NB4 (cell line): ENCODE results near the gene LGALS1.
A peak's percentile ranks its signal among the peaks of the same experiment; 100 is the strongest.

Experiments
- DNase-seq: peaks from one replicate; pipeline ENCODE4 v3.0.0; 2010; ENCODE audit warnings: low read depth
- H3K4me3 ChIP-seq: one replicate; pipeline ENCODE4 v1.5.1; 2011; ENCODE audit warnings: mild to moderate bottlenecking, low read depth, low read length, moderate library complexity
- CTCF ChIP-seq: IDR thresholded peaks from one replicate; pipeline ENCODE4 v1.5.1; 2012; ENCODE audit warnings: low read depth, low read length
- MAX ChIP-seq: IDR thresholded peaks from 2 replicates; pipeline ENCODE4 v1.6.1; 2011; ENCODE audit warnings: low read depth, low read length
- MYC ChIP-seq: IDR thresholded peaks from 2 replicates; pipeline ENCODE4 v1.6.1; 2011; ENCODE audit warnings: low read depth, low read length
- POLR2A ChIP-seq: IDR thresholded peaks from 2 replicates; pipeline ENCODE4 v1.6.1; 2011; ENCODE audit warnings: mild to moderate bottlenecking; ENCODE audit not compliant: insufficient read length; ENCODE audit errors: extremely low read depth

The LGALS1 gene

GRCh38 chr22:37696657-37697537 lies 21.5 kb downstream of the LGALS1 start, which contains the start of gene TRIOBP:
Gene TRIOBP (plus strand): TSS chr22:37697048. CDS start chr22:37701366, 4,318 bp downstream.
- no peak within 1 kb of the TSS for H3K4me3 ChIP-seq
- peak; percentile 99 for DNase-seq
- peak; percentile 36 for TF ChIP-seq MYC
- no peak for TF ChIP-seq POLR2A
- TF ChIP-seq CTCF = peak; percentile 21

DNA sequence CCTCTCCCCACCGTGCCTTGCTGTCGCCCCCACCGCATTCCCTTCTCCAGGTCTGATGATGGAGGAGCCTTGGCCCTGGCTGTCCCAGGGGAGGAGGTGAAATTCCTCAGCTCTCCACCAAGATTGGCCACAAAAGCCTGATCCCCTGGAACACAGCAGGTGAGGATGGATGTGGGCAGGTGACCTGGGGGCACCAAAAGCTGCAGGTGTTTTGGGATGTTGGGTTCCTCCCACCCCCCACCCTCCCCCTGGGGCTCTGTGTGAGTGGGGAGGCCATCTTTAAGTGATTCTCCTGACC lies 22.1 kb downstream of the LGALS1 start:
- no peak for DNase-seq
- TF ChIP-seq CTCF (no peak), MYC (no peak), POLR2A (no peak), MAX (no peak)
- no peak overlapping the region for H3K4me3 ChIP-seq

DNA sequence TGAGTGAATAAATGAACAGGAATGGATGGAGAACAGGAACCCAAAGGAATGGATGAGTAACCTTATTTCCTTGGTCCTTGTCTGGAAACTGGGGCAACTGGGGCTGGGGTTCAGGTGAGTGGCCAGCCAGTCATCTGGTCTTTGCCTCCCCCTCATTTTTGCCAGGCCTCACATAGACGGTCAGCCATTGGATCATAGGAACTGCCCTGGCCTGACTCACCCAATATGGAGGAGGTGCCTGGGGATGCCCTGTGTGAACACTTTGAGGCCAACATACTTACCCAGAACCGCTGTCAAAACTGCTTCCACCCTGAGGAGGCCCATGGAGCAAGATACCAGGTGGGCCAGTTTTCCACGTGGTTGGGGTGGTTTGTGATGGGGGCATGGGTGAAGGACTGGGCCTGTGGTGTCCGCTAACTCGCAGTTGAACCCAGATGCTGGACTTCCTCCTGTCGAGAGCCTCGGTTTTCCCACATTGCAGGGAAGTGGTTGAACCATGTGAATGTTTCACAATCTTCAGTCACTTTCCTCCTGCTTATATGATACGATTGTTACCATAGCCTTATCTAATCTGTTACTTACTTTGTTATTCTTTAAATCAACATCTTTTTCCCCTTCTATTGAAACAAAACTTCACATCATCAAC lies 25.8 kb downstream of the LGALS1 start:
- TF ChIP-seq POLR2A (no peak), MAX (peak; percentile 73)
- no peak overlapping the region for H3K4me3 ChIP-seq
- peak; percentile 79 for DNase-seq

GRCh38 chr22:37703906-37704305 lies 28.5 kb downstream of the LGALS1 start:
- DNase-seq = no peak
- TF ChIP-seq POLR2A = no peak
- no peak for TF ChIP-seq CTCF
- TF ChIP-seq MYC = no peak
- no peak overlapping the region for H3K4me3 ChIP-seq

- no peak for TF ChIP-seq MAX
- no peak for TF ChIP-seq POLR2A
- no peak for TF ChIP-seq MYC
- no peak for TF ChIP-seq CTCF
- DNase-seq = no peak
- H3K4me3 ChIP-seq = no peak overlapping the region
These were observed 29.2 kb downstream of the LGALS1 start for GRCh38 chr22:37704645-37705044.

GRCh38 chr22:37705205-37705604 lies 29.8 kb downstream of the LGALS1 start:
- no peak for DNase-seq
- TF ChIP-seq POLR2A = no peak
- TF ChIP-seq MYC = no peak
- H3K4me3 ChIP-seq = no peak overlapping the region
